Activated CD8-positive, alpha-beta T cell treated with anti-CD3 and anti-CD28 coated beads for 36 hours (primary cell): Measurements from ENCODE around the gene TBKBP1. TPM values are rescaled to one million over a fixed set of nuclear protein-coding genes. Genes with fewer than 3 reads are reported as not detected.
"Not testable (repeated sequence)": the region's sequence is repeated elsewhere in the genome, so short reads cannot be mapped to it uniquely, and the experiment has no call there.

ENCODE experiments used
- ATAC-seq: fragments of 200-7000 bp; cut with Tn5 transposase; one replicate; pipeline ENCODE4 v1.10.0; 2021; ENCODE audit warnings: mild to moderate bottlenecking, moderate library complexity
- CTCF ChIA-PET: fragments of 350-600 bp; sonication (Branson Sonifier 250); formaldehyde crosslinking; loops from one replicate; lab custom pipeline; 2021; ENCODE audit warnings: antibody characterized with exemption; lab: Charles Lee
- POLR2A ChIA-PET: fragments of 350-600 bp; sonication (Branson Sonifier 250); formaldehyde crosslinking; loops from one replicate; lab custom pipeline; 2021; ENCODE audit warnings: antibody characterized with exemption; lab: Charles Lee
- DNase-seq: peaks from one replicate; pipeline ENCODE4 v3.0.0-alpha.2; 2020
- H3K27ac Mint-ChIP-seq: one replicate; pipeline ENCODE4 v1.8.0; 2021; ENCODE audit warnings: mild to moderate bottlenecking, mixed read lengths
- H3K27me3 Mint-ChIP-seq: one replicate; pipeline ENCODE4 v1.8.0; 2021; ENCODE audit warnings: mixed read lengths
- H3K36me3 Mint-ChIP-seq: one replicate; pipeline ENCODE4 v1.8.0; 2021; ENCODE audit warnings: low read depth, mixed read lengths
- H3K4me1 Mint-ChIP-seq: one replicate; pipeline ENCODE4 v1.8.0; 2021; ENCODE audit warnings: low read depth, mixed read lengths
- H3K4me3 Mint-ChIP-seq: one replicate; pipeline ENCODE4 v1.8.0; 2021; ENCODE audit warnings: mild to moderate bottlenecking, moderate library complexity, mixed read lengths
- H3K9me3 Mint-ChIP-seq: one replicate; pipeline ENCODE4 v1.8.0; 2021; ENCODE audit warnings: mixed read lengths
- CTCF ChIP-seq: fragments of 200-600 bp; IDR thresholded peaks from one replicate; pipeline ENCODE4 v1.8.0; 2022; ENCODE audit warnings: antibody characterized with exemption, mild to moderate bottlenecking
- intact Hi-C: fragments of 100-400 bp; cut with micrococcal nuclease; formaldehyde crosslinking; loops from one replicate; pipeline ENCODE4 v1.10.0; 2022
- total RNA-seq, 2 experiments: library from RNA; stranded (reverse); gene quantifications; one replicate each; pipeline ENCODE4 v1.2.3, GENCODE V29; 2021

The TBKBP1 gene
- total RNA-seq, 2 experiments from 2014 or later, result 12.4 to 13.6 TPM

GRCh38 chr17:47682138-47682537 lies 11.8 kb upstream of the TBKBP1 start:
- Mint-ChIP-seq H3K4me1 (peaks cover 23% of the 10 kb centered on the region), H3K27ac (peak overlapping the region; percentile 66), H3K4me3 (no peak overlapping the region), H3K9me3 (no peaks in the 10 kb centered on the region), H3K27me3 (no peaks in the 10 kb centered on the region), H3K36me3 (peaks cover 76% of the 10 kb centered on the region)
- CTCF ChIA-PET, result interaction anchor here (1.0 to 7.8 kb wide), 2 partner anchors 18 to 24 kb away, joined by 3 to 90 read pairs; no protein-coding TSS in a partner anchor
- no peak for DNase-seq
- intact Hi-C loops, result no loop called here
- TF ChIP-seq CTCF, result no peak
- no peak for ATAC-seq
- POLR2A ChIA-PET, result interaction anchor here (0.9 to 26.8 kb wide), 3 partner anchors 11 to 27 kb away, joined by 3 to 583 read pairs (median 6); partner anchors contain the start of gene KPNB1

- DNase-seq, H3K4me3 Mint-ChIP-seq, ATAC-seq, H3K9me3 Mint-ChIP-seq, intact Hi-C loops, H3K27me3 Mint-ChIP-seq: not testable (repeated sequence)
- CTCF ChIA-PET, result interaction anchor here (1.0 to 7.8 kb wide), 2 partner anchors 19 to 24 kb away, joined by 3 to 90 read pairs; no protein-coding TSS in a partner anchor
- peak overlapping the region; percentile 56 for H3K27ac Mint-ChIP-seq
- H3K36me3 Mint-ChIP-seq, result peaks cover 71% of the 10 kb centered on the region
- peaks cover 22% of the 10 kb centered on the region for H3K4me1 Mint-ChIP-seq
- POLR2A ChIA-PET, result interaction anchor here (0.6 to 26.8 kb wide), 5 partner anchors 10 to 218 kb away, joined by 3 to 583 read pairs (median 5); partner anchors contain the start of gene KPNB1
These were observed 11.2 kb upstream of the TBKBP1 start for GRCh38 chr17:47682727-47683126.

GRCh38 chr17:47684025-47684424 lies 9.9 kb upstream of the TBKBP1 start:
- no peak overlapping the region for H3K4me3 Mint-ChIP-seq

GRCh38 chr17:47684535-47685193 lies 9.3 kb upstream of the TBKBP1 start:
- Mint-ChIP-seq H3K27me3 (no peaks in the 10 kb centered on the region), H3K36me3 (peaks cover 63% of the 10 kb centered on the region), H3K9me3 (no peaks in the 10 kb centered on the region), H3K27ac (peak overlapping the region; percentile 15), H3K4me3 (no peak overlapping the region), H3K4me1 (peaks cover 18% of the 10 kb centered on the region)
- CTCF ChIA-PET, result interaction anchor here (1.2 to 1.7 kb wide), 3 partner anchors 14 to 57 kb away, joined by 3 to 7 read pairs (median 3); no protein-coding TSS in a partner anchor
- POLR2A ChIA-PET, result interaction anchor here (0.6 to 1.5 kb wide), 11 partner anchors 8 to 135 kb away, joined by 3 to 6 read pairs (median 3); no protein-coding TSS in a partner anchor
- no peak for TF ChIP-seq CTCF
- no peak for DNase-seq
- intact Hi-C loops, result no loop called here
- peak; percentile 11 for ATAC-seq

More at GRCh38 chr17:47684025-47684424, 9.9 kb upstream of the TBKBP1 start:
- peaks cover 18% of the 10 kb centered on the region for H3K4me1 Mint-ChIP-seq
- CTCF ChIA-PET, result interaction anchor here (0.7 to 1.7 kb wide), 4 partner anchors 9 to 58 kb away, joined by 3 to 7 read pairs (median 3); no protein-coding TSS in a partner anchor
- no peaks in the 10 kb centered on the region for H3K9me3 Mint-ChIP-seq
- no peaks in the 10 kb centered on the region for H3K27me3 Mint-ChIP-seq
- no peak for DNase-seq
- TF ChIP-seq CTCF, result no peak
- no peak for ATAC-seq
- POLR2A ChIA-PET, result interaction anchor here (0.6 to 1.5 kb wide), 9 partner anchors 11 to 135 kb away, joined by 3 to 6 read pairs (median 3); no protein-coding TSS in a partner anchor
- H3K27ac Mint-ChIP-seq, result no peak overlapping the region
- intact Hi-C loops, result no loop called here
- peaks cover 67% of the 10 kb centered on the region for H3K36me3 Mint-ChIP-seq

GRCh38 chr17:47685556-47686275 lies 8.2 kb upstream of the TBKBP1 start:
- H3K27me3 Mint-ChIP-seq, result no peaks in the 10 kb centered on the region
- ATAC-seq (no peak), DNase-seq (no peak)
- peaks cover 53% of the 10 kb centered on the region for H3K36me3 Mint-ChIP-seq
- TF ChIP-seq CTCF, result no peak
- intact Hi-C loops, result no loop called here
- CTCF ChIA-PET, result interaction anchor here (1.7 to 3.0 kb wide), 2 partner anchors 11 to 21 kb away, joined by 7 read pairs; no protein-coding TSS in a partner anchor
- H3K9me3 Mint-ChIP-seq, result no peaks in the 10 kb centered on the region
- peak overlapping the region; percentile 53 for H3K27ac Mint-ChIP-seq
- peaks cover 23% of the 10 kb centered on the region for H3K4me1 Mint-ChIP-seq
- no peak overlapping the region for H3K4me3 Mint-ChIP-seq
- POLR2A ChIA-PET, result interaction anchor here (1.0 to 1.5 kb wide), 3 partner anchors 12 to 49 kb away, joined by 3 to 4 read pairs (median 3); no protein-coding TSS in a partner anchor
